ENCODE results near the gene IQCN.
A peak's percentile ranks its signal among the peaks of the same experiment; 100 is the strongest.

IQCN gene, protein sequence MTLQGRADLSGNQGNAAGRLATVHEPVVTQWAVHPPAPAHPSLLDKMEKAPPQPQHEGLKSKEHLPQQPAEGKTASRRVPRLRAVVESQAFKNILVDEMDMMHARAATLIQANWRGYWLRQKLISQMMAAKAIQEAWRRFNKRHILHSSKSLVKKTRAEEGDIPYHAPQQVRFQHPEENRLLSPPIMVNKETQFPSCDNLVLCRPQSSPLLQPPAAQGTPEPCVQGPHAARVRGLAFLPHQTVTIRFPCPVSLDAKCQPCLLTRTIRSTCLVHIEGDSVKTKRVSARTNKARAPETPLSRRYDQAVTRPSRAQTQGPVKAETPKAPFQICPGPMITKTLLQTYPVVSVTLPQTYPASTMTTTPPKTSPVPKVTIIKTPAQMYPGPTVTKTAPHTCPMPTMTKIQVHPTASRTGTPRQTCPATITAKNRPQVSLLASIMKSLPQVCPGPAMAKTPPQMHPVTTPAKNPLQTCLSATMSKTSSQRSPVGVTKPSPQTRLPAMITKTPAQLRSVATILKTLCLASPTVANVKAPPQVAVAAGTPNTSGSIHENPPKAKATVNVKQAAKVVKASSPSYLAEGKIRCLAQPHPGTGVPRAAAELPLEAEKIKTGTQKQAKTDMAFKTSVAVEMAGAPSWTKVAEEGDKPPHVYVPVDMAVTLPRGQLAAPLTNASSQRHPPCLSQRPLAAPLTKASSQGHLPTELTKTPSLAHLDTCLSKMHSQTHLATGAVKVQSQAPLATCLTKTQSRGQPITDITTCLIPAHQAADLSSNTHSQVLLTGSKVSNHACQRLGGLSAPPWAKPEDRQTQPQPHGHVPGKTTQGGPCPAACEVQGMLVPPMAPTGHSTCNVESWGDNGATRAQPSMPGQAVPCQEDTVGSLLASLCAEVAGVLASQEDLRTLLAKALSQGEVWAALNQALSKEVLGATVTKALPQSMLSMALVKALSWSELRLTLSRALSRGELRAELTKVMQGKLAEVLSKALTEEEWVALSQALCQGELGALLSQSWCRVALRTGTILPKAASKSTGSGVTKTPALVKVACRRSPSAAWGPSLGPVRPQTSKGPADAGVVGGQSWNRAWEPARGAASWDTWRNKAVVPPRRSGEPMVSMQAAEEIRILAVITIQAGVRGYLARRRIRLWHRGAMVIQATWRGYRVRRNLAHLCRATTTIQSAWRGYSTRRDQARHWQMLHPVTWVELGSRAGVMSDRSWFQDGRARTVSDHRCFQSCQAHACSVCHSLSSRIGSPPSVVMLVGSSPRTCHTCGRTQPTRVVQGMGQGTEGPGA (N-terminal part only)

DNA sequence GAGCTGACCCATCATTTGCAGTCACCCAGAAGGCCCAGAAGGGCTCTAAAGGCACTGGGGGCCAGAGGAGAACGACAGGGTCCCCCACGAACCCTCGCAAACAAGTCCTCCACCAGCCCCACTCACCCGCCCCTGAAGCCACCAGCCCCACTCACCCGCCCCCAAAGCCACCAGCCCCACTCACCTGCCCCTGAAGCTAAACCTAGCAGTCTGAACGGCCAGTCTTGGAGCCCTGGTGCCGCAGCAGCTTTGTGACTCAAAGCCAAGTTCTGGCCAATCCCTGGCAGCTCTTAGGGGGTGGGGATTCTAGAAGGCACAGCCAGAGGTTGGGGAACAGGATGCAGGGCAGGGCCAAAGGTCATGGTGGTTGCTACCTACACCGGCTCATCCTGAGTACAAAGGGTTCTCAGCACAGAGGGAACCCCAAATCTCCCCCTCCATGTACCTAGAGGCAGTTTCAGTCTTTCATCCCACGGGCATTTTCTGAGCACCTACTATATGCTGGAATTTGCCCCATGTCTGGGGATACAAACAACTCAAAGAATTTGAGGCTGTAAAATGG is at the start of gene IQCN:
IQCN (minus strand) TSS at position 234 of the 562 bp plus-strand sequence. CDS start 4,974 bp downstream, outside the sequence.
- DNase-seq, result peak; percentile 44

DNA sequence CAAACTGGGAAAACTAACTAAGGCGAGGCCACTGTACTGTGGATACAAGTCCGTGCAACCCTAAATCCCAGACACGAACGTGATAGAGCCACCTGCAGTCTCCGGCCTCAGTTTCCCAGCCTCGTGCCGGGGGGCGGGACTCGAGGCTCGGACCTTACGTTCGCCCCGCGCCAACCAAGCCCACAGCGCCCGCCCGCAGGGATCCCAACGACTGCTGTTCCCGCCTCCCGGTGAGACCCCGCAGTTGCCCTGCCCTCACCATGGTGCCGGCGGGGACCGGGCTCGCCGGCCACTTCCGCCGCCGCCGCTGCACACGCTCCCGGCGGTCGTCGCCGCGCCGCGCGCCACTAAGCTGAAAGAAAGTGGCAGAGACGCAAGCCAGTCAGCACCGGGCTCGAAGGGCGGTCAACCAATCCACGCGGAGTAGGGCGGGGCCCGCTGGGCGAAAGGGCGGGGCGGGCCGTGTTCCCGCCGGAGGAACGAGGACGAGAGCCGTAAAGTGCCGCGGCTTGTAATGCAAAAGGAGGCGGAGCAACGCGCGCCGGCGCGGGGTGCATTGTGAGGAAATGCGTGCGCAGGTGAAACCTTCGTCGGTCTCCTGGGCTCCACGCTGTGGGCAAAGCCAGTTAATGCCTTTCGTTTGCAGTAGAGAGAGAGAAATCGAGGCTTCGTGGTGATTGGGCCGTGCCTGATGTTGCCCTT is 48.7 kb upstream of the IQCN start, which contains the start of gene LSM4:
LSM4 (minus strand) TSS at position 318 of the 702 bp plus-strand sequence; CDS start at position 262, 56 bp downstream.
- peak; percentile 99 for DNase-seq

DNA sequence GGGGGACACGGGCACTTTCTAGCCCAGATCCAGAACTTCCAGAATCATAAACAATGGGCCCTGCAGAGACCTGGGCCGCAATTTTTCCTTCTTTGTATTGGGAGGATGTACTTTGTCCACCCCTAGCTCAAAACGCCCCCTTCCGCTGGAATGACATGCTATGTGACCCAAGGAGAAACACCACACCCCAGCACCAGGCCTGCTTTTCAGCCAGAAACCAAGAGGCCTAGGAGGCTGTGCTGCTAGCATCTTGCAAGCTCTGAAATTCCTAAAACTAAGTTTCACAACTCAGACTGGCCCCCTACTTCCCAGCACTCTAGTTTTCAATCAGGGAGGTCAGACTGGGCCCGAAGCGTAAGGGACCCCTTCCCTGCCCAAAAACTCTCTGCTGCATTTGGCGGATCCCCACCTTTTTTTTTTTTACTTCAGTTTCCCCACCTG is 48.1 kb upstream of the IQCN start:
- DNase-seq, result peak; percentile 83

DNA sequence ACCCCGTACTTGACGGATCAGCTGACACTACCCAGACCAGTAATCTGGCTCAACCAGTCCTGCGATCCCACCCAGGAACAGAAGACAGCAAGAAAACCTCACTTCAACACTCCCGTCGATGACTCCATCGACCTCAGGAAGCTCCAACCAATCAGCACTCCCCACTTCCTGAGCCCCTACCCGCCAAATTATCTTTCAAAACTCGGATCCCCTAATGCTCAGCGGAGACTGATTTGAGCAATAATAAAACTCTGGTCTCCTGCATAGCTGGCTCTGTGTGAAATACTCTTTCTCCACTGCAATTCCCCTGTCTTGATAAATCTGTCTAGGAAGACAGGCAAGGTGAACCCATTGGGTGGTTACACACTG is 47.5 kb upstream of the IQCN start:
- DNase-seq, result peak; percentile 62

DNA sequence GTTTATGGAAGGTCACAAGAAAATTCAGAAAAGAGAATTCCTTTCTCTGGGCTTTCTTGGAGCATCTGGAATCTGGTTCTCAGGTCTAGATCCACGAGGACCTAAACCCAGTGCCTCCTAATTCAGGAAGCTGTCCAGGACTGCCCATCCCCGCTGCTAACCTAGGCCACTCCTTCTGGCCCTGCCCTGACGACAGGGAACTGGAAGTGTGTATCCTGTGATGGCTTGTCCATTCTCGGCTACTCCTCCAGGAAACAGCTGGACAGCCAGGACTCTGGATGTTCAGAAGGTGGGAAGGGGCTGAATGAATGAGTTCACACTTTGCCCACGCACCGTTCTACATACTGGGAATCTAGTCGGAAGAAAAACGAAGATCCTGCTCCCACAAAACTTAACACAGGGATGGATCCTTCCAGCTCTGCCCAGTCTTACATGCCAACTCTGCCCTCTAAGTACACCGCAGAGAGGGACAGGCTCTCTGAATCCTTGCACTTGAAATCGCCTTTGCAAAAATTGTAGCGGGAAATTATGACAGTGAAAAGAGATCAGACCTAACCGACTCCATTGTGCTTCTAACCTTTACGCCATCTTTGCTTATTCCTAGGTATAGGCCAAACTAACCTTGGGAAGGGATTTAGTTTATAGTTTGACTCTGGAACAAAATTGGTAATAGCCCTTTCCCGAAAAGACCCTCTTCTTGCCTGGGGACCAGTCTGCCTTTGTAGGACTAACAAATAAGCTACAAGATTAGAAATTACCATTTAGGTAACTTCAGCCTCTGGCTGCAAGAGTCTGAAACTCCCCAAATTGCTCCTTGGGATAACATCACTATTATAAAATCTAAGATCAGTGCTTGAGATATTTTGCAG is 46.8 kb upstream of the IQCN start:
- DNase-seq, result no peak

DNA sequence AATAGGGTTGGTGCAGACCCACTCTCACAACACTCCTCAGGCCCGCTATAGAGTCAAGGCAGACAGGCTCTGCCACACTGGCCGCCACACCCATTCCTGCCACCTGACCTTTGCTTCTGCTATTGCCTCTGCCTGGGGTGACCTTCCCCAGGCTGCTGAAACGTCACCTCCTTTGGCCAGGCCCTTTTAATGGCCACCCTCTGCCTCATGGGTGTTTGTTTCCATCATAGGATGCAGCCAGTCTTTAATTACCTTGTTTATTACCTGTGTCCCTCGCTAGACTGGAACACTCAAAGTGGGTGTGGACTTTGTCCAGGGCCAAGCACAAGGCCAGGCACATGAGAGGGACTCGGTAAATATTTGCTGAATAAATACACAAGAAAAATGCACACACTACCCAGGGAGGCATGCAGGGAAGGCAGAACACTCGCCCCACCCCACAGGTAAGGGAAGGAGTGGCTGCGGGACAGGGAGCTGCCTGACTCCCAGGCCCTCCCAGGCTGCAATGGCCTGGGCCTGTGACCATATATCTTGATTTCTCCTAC is 45.4 kb upstream of the IQCN start:
- no peak for DNase-seq

DNA sequence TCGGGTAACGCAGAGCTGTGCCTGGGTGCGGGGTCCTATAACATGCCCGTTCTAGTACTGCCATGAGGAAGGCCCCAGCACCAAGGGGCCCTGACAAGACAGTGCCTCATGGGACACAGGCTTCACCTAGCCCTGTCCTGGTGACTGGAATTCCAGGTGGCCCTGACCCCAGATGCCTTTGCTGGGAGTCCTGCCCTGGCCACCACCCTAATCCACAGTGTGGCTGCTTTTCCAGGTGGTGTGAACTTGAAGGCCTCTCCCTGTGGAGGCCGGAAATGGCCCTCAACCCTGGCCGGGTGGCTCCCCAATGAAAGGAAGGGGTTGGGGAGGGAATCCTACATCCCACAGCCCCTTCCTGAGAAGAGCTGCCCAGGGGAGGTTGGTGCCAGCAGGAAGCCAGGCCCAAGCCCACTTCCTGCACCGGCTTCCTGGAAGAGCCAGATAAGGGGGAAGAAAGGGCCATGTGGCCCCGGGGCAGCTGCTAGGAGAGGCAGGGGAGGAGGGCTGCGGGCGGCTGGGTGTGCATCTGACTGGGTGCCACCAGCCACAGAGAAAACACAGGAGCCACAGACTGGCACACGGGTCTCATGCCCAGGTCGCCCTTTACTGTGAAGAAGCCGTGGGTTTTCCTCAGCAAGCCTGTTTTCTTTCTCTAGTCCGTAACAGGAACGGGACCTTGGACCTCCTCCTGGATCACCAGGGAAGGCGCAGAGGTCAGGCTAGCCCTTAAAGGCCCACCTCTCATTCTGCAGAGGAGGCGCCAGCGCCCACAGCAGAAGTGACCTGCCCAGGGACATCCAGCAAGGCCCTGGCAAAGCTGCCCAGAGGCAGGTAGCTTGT is 43.9 kb upstream of the IQCN start:
- DNase-seq, result peak; percentile 71

DNA sequence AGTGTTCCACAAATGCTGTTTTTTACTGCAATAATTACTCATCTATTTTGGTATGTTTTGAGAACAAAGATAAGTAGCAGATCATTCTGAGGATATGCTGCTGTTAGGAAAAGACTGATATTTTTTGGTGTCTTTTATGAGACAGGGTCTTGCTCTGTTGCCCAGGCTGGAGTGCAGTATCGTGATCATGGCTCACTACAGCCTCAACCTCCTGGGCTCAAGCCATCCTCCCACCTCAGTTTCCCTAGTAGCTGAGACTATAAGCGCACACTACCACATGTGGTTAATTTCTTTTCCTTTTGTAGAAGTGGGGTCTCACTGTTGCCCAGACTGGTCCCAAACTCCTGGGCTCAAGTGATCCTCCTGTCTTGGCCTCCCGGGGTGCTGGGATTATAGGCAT is 39.1 kb upstream of the IQCN start:
- DNase-seq, result no peak

DNA sequence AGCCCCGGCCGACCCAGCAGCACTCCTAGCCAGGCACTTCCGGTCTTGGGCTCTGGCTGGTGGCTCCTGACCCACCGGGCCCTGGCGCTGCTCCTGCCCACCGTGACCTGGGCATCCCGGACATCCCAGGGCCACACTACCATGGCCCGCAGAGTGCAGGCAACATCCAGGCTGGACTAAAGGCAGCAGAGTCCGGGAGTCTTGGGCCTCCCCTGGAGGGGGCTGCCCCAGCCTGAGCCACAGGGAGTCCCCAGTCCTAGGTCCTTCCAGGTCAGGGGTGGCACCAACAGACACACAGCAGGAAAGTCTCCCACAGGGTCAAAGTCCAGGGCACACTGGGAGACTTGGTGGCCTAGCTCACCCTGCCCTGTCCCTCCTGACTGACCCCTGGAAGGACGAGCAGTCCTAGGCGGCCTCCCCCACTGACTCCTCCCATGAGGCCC is 37.9 kb upstream of the IQCN start:
- DNase-seq, result no peak

DNA sequence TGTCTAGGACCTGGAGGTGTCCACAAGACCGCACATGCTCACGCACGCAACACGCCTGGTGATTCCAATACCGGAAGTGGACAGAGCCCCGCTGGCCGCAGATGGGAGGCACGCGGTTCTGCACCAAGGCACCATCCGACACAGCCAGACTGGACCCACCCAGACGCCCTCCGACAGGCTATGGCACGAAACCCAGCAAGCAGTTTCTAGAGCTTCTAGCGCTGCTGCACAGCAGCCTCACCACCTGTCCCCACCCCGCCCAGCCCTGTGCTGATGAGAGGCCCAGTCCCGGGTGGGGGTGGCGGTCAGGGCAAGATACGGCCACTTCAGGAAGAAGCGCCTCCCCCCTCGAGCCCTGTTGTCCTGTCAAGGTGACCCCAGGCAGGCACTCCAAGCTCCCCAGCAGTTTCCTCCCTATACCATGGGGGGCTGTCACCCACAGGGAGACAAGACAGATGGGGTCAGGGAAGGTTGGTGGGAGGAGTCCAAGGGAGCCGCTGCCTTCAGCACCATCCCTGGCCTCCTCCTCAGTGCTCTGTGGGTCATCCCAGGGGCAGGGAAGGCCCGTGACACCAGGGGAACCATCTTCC is 37.3 kb upstream of the IQCN start:
- no peak for DNase-seq

DNA sequence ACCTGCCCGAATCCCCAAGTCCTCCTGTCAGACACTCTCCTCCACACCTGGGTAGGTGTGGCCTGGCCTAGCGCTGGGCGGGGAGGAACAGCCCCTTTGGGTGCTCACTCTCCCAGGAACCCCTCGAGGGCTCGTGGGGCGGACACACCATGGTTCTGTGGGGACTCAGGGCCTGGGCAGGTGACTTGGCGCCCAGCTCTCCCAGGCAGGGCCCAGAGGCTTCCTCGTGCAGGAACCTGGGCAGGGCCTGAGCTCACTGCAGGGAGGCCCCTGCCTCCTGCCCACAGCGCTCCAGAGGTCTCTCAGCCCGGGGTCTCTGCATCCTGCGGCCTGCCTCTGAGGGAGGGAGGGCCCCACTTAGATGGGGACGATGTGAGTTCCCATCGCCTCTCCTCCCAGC is 36.7 kb upstream of the IQCN start:
- no peak for DNase-seq

DNA sequence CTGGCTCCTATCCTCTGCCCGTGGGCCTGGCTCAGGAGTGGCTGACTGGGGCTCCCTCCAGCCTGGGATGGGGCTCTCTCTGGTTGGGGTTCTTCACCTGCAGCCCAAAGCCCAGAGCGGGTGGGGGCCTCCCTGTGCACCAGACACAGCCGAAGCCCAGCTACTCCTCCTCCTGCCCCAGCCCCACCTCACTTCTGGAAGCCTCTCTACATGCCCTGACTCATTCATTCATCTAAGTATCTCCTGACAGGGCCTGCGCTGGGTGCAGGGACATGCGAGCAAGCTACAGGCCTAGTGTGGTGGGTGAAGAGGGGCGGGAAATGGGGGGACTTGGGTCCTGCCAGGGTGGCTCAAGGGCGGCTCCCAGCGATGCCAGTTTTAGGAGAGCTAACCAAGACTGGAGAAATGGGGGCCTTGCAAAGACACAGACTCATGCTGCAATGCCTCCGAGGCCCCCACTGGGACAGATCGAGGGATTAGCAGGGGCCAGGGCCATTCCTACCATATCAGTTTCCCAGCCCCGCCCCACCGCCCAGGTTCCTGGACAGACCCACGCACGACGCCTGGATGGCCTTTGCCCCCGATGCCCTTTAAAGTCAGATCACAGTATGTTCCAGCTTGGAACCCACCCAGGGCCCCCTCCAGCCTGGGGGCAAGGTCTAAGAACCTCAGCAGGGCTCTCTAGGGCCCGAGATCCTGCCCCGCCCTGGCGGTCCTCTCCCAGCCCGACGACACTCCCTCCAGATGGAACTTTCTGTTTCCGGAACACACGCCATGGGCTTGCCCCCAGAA is 36.1 kb upstream of the IQCN start:
- DNase-seq, result no peak

DNA sequence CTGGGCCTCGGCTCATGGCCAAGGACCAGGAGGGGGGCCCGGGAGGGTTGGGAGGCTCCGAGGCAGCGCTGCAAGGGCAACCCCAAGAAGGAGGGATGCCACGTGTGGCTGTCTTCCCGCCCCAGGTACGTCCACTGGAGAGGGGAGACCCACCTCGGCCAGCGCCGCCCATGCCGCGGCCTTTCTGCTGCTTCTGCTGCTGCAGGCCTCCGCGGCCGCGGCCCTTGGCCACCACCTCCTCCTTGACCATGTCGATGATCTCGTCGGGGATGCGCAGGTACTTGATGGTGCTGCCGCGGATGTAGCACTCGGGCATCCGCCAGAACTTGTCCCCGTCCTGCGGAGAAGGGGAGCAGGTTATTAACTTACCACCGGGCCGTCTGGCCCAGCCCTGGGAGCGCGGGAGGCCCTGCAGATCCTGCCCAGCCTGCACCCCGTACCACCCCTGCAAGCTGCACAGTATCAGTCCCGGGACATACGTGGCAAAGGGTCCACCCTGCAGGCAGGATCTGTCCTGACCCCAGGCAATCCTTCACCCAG is 35.3 kb upstream of the IQCN start:
- no peak for DNase-seq

DNA sequence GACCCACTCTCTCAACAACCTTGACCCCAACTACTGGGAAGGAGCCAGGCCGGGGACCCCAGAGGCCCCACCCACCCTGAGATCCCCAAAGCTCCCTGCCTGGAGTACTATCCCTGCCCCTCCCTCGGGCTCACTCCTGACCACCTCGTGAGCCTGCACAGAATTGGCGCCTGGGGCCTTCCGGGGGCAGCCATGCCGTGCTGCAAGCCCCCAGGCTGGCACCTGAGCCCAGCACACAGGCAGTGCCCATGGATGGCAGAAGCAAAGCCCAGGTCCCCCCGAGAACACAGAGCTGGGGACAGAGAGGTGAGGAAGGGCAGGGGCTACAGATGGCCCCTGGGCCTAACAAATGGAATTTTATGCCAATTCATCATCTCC is 34.7 kb upstream of the IQCN start:
- DNase-seq, result no peak

DNA sequence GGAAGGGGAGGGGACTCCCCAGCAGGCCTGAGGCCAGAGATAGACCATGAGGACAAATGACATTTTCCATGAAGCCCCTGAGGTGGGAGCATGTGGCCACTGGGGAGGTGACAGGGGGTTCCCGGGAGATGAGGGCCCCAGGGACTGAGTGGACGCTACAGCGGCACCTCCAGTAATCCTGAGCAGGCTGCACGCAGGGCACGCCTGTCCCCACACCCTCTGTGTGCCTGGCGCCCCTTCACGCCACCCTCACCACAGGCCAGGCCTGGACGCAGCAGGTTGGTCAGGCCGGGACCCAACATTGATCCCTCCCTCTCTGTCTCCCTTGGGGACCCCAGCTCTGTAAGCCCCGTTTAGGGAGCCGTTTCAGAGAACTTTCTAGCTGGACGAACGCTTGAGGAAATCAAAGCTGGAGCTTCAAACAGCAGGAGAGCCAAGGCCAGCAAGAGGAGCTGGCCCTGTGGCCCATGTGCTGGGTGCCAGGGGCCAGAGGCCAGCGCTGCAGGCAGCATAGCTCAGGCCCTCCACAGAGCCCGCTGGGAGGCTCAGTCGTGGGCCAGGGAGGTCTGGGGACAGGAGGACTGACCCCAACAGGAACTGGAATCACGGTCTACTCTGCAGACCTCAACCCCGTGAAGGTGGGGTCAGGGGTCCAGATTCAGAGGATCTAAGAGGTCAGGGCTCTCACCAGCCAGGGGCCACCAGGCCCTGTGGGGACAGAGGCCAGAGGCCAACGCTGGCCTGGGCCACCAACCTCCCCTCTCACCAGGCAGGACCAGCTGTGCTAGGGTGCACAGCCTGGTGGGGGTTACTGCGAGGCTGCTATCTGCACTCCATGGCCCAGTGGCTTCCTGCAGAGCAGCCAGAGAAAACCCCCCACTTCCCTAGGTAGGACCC is 34.0 kb upstream of the IQCN start:
- no peak for DNase-seq

DNA sequence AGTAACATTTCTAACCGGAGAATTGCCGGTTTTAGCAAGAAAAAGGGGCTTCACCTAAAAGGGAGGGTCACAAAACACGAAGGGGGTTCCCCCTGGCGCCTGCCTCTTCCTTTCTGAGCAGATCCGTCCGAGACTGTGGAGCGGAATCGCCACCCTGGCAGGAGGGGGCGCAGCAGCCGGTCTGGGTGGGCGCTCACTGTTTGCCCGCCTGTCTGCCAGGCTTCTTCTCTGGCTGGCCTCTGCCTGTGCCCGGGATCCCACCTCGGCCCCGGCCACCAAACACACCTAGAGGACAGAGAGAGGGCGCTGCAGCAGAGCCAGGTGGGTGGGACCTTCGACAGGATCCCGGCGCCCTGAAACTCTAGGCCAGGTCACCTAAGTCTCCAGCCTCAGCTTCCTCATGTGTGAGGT is 33.0 kb upstream of the IQCN start:
- no peak for DNase-seq

DNA sequence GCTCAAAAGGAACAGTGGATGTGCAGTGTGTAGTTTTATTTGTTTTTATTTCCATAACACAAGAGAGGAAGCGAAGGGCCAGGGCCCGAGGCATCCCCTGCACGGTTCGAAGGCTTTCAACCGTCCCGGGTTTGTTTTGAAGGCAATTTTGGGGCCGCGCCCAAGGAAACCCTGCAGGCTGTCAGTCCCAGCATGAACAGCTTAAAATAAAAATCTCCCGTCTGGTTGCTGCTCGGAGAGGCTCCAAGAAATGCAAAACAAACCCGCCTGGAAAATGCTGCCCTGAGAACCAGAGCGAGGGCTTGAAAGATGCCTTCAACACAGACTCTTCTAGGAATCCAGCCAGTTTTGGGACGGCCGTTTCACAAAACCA is 32.6 kb upstream of the IQCN start:
- DNase-seq, result no peak
